ENCODE data around the gene TCHHL1.
A peak's percentile ranks its signal among the peaks of the same experiment; 100 is the strongest.

The TCHHL1 gene

DNA sequence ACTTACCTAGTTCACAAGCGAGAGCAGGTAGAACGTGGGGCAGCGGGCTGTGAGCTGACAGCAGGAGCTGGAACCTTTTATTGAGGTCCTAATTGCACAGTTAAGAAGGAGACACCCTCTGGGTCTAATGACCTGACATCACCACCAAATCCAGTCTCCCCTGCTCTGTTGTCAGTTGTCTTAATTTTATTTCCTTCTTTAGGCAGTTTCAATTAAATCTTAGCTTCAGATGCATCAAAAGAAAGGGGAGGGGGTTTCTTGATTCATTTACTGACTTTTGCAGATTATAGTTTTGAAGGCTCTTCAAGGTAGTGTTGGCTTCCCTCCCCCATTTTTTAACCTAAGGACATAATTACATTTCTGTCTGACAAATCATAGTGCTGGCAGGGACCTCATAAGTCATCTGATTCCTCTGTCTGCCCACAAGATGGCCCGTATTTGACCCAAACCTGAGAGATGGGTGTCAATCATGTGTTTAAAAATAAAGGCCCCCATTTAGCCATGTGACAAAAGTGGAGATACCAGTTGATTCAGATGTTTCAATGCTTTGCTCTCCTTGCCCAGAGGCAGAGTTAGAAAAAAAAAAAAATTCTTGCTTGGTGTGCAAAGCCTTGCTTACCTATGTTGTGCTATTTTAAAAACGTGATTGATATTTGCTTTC, at the start of gene TCHHL1:
Gene TCHHL1 (minus strand): TSS at position 51 of the 661 bp plus-strand sequence. CDS start 921 bp downstream, outside the sequence.
- DNase-seq, result no peak

DNA sequence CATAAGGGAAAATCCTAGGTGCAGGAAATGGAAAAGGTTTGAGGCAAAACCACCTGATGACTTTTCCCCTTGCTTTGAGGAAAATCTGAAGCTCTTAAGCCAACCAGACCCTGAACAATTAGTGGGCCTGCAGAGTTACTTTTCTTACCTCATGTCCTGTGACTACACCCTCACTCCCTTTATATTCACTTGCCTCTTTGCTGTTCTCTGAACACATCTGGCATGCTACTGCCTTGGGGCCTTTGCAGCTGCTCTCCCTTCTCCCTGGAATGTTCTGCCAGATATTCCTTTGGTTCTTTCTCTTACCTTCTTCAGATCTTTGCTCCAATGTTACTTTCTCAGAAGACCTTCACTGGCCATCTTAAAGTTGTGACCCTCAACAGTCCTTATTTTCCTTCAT, 48.4 kb upstream of the TCHHL1 start:
- no peak for DNase-seq

GRCh38 chr1:152130186-152130585, 41.3 kb upstream of the TCHHL1 start:
- no peak for DNase-seq

DNA sequence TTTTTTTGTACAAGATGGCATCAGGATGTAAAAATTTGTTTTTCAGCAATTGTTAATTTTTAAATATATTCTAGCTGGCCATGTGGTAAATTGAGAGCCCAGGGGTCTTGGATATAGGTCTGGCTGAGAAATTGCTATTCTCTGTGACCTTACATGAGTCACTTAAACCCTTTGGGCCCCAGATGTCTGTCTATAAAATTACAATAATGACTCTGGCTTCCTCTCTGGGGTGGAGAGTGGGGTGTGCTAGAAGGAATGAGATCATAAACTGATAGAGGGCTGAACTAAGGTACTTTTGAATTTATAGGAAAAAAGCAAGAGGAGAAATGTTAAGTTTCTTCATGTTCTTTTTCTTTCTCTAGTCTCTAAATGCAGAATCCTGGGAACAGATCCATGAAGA, 38.8 kb upstream of the TCHHL1 start:
- DNase-seq, result no peak

GRCh38 chr1:152125834-152126443, 37.1 kb upstream of the TCHHL1 start:
- no peak for DNase-seq

DNA sequence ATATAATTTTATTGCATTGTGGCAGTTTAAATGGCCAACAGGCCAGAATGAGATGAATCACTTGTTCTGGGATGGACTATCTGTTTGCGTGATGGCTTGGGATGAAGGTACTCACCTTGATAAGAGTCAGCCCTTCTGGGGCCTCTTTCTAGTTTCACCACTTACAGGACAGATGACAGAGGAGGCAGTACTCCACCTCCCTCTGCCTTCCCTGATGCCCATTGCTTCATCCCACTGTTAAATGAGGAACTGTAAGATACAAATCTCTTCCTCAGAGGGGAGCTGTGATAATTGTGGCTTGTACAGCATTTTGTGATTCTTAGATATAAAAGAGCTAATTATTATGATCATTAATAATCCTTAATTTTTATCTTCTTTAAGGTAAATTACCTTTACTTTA, 30.1 kb upstream of the TCHHL1 start:
- no peak for DNase-seq

- no peak for DNase-seq
Observed at GRCh38 chr1:152115344-152115743, 26.5 kb upstream of the TCHHL1 start, which contains the start of gene TCHH. Gene TCHH, minus strand, starts transcription at chr1:152115444. Its CDS starts 1,364 bp downstream, at chr1:152114080.

- no peak for DNase-seq
Observed at GRCh38 chr1:152112885-152113432, 24.1 kb upstream of the TCHHL1 start.

DNA sequence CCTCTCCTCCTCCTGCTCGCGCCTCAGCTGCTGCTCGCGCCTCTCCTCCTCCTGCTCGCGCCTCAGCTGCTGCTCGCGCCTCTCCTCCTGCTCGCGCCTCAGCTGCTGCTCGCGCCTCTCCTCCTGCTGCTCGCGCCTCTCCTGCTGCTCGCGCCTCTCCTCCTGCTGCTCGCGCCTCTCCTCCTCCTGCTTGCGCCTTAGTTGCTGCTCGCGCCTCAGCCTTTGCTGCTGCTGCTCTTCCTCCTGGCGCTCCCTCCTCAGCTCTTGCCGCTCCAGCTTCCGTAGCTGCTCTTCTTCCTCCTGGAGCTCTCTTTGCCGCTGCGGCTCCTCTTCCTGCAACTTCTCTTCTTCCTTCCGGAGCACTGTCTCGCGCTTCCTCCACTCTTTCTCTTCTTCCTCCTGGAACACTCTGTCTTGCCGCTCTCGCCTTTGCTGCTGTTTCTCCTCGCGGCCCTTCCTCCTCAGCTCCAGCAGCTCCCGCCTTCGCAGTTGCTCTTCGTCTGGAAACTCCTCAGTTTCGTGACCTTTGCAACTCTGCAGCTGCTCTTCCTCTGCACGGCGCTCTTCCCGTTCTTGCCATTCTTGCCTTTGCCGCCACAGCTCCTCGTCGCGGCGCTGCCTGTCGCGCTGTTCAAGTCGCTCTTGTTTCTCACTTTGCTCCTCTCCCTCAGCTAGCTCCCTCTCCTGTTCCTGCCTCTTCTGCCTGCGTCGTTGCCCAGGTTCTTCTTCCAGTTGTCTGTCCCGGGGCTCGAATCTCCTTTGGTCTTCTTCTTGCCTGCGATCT, 23.4 kb upstream of the TCHHL1 start:
- DNase-seq, result no peak

DNA sequence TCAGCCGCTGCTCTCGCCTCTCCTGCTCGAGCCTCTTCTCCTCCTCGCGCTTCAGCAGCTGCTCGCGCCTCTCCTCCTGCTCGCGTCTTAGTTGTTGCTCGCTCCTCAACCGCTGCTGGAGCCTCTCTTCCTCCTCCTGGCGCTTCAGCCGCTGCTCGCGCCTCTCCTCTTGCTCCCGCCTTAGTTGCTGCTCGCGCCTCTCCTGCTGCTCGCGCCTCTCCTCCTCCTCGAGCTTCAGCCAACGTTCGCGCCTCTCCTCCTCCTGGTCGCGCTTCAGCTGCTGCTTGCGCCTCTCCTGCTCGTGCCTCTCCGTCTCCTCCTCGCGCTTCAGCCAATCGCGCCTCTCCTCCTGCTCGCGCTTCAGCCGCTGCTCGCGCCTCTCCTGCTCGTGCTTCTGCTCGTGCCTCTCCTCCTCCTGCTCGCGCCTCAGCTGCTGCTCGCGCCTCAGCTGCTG, 22.7 kb upstream of the TCHHL1 start:
- no peak for DNase-seq

DNA sequence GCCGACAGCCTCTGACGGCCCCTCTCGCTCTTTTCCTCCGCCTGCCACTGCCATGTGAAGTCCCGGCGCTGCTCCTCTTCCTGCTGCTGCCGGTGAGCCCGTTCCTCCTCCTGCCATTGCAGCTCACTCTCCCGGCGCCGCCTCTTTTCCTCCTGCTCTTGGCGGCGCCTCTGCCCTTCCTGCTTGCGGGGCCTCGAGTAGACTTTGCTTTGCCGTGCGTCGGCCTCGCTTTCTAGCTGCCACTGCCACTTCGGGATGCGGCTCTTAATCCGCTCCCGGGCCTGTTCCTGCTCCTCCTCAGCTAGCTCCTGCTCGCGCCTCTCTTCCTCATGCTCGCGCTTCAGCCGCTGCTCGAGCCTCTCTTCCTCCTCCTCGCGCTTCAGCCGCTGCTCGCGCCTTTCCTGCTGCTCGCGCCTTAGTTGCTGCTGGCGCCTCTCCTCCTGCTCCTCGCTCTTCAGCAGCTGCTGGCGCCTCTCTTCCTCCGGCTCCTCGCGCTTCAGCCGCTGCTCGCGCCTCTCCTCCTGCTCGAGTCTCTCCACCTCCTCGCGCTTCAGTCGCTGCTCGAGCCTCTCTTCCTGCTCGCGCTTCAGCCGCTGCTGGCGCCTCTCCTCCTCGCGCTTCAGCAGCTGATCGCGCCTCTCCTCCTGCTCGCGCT, 22.1 kb upstream of the TCHHL1 start:
- DNase-seq, result peak; percentile 4

DNA sequence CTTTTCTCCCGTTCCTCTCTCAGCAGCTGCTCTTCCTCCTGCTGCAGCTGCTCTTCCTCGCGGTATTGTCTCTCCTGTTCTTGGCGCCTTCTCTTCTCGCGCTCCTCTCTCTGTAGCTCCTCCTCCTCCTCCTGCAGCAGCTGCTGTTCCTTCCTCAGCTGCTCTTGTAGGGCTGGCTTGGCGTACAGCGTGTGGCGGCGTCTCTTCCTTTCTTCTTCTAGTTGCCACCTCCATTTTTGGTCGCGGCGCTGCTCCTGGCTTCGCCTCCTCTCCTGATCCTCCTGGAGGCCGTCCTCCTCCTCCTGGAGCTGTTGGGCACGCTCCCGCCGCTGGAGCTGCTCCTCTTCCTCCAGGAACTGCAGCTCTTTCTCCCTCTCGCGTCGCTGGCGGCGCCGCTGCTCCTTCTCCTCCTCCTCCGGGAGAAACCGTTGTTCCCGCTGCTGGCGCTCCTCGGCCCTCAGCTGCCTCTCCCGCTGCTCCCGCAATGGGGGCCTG, 21.5 kb upstream of the TCHHL1 start:
- no peak for DNase-seq

DNA sequence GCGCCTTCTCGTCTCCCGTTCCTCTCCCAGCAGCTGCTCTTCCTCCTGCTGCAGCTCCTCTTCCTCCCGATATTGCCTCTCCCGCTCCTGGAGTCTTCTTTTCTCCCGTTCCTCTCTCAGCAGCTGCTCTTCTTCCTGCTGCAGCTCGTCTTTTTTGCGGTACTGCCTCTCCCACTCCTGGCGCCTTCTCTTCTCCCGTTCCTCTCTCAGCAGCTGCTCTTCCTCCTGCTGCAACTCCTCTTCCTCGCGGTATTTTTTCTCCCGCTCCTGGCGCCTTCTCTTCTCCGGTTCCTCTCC, 21.1 kb upstream of the TCHHL1 start:
- no peak for DNase-seq

GRCh38 chr1:152109231-152109997, 20.6 kb upstream of the TCHHL1 start:
- DNase-seq, result no peak

- no peak for DNase-seq
Observed at GRCh38 chr1:152108882-152109222, 20.0 kb upstream of the TCHHL1 start.

DNA sequence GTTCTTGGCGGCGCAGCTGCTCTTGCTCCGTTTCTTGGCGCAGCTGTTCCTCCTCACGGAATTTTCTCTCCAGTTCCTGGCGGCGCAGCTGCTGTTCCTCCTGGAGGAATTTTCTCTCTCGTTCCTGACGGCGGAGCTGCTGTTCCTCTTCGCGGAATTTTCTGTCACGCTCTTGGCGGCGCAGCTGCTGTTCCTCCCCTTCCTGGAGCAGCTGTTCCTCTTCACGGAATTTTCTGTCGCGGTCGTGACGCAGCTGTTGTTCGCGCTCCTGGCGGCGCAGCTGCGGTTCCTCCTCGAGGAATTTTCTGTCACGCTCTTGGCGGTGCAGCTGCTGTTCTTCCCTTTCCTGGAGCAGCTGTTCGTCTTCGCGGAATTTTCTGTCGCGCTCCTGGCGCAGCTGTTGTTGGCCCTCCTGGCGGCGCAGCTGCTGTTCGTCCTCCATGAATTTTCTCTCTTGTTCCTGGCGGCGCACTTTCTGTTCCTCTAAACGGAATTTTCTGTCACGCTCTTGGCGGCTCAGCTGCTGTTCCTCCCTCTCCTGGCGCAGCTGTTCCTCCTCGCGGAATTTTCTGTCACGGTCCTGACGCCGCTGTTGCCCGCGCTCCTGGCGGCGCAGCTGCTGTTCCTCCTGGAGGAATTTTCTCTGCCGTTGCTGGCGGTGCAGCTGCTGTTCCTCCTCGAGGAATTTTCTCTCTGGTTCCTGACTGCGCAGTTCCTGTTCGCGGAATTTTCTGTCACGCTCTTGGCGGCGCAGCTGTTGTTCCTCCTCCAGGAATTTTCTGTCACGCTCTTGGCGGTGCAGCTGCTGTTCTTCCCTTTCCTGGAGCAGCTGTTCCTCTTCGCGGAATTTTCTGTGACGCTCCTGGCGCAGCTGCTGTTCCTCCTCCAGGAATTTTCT, 19.4 kb upstream of the TCHHL1 start:
- no peak for DNase-seq

DNA sequence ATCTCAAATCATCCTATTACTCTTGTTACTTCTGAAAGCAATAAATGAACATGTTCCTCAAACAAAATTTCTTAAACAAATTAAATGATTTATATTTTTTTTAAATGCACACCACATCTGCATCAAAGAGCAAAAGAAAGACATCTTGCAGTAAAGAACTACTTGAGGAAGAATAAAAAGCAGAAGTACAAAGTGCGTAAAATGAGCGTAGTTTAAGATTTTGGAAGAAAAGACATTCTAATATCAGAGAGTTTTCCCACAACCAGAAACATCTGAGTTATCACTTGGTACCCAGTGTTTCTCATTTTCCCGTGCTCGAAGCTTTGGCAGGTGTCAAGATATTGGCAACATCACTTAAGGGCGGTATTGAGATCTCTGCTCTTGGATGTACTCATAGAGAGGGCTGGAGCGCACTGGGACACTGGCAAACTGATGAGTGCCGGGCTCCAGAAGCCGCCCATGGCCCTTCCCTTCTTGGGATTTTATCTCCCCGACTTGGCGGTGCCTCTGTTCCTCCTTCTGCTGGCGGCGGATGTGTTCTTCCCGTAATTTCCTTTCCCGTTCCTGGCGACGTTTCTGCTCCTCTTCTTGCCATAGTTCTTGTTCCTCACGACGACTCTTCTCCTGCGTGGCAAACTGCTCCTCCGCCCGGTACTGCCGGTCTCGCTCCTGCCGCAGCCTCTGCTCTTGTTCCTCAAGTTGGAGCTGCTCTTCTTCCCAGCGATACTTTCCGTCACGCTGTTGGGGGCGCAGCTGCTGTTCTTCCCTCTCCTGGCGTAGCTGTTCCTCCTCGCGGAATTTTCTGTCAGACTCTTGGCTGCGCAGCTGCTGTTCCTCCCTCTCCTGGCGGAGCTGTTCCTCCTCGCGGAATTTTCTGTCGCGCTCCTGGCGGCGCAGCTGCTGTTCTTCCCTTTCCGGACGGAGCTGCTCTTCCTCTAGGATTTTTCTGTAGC, 18.4 kb upstream of the TCHHL1 start:
- no peak for DNase-seq

GRCh38 chr1:152104854-152105253, 16.0 kb upstream of the TCHHL1 start:
- no peak for DNase-seq

- no peak for DNase-seq
Observed at GRCh38 chr1:152096931-152097330, 8.1 kb upstream of the TCHHL1 start.

GRCh38 chr1:152086760-152087159, 2.1 kb downstream of the TCHHL1 start:
- no peak for DNase-seq

Data from CD4-positive, alpha-beta T cell treated with Interferon gamma for 1 hour (primary cell).